HUES6 (cell line): ENCODE data around the gene SH2D1A.

ENCODE experiments used
- H3K27ac ChIP-seq: 2 replicates; pipeline ENCODE4 v1.7.0; 2013; ENCODE audit warnings: low read depth, mild to moderate bottlenecking, low read length, inconsistent platforms
- H3K27me3 ChIP-seq: 2 replicates; pipeline ENCODE4 v1.6.1; 2013; ENCODE audit warnings: low read length; ENCODE audit not compliant: control insufficient read depth, insufficient read depth
- H3K36me3 ChIP-seq: 2 replicates; pipeline ENCODE4 v1.6.1; 2013; ENCODE audit warnings: low read length; ENCODE audit not compliant: control insufficient read depth, insufficient read depth
- H3K4me1 ChIP-seq: 2 replicates; pipeline ENCODE4 v1.6.1; 2013; ENCODE audit warnings: low read length; ENCODE audit not compliant: control insufficient read depth, insufficient read depth
- H3K4me3 ChIP-seq: 2 replicates; pipeline ENCODE4 v1.5.1; 2013; ENCODE audit warnings: low read depth, low read length
- H3K9ac ChIP-seq: one replicate; pipeline ENCODE4 v1.6.1; 2013; ENCODE audit warnings: mild to moderate bottlenecking, low read length
- H3K9me3 ChIP-seq: 2 replicates; pipeline ENCODE4 v1.6.1; 2013; ENCODE audit warnings: low read depth, low read length; ENCODE audit not compliant: control insufficient read depth, insufficient read depth

SH2D1A gene

GRCh38 chrX:124421898-124422655 lies 75.7 kb downstream of the SH2D1A start:
- H3K9me3 ChIP-seq = peaks cover 8% of the 10 kb centered on the region; the same call in 1 of the 2 replicates
- H3K4me1 ChIP-seq = peaks cover 26% of the 10 kb centered on the region
- H3K36me3 ChIP-seq = no peaks in the 10 kb centered on the region
- H3K4me3 ChIP-seq = peak overlapping the region; percentile 7; the same call in 1 of the 2 replicates
- H3K27me3 ChIP-seq = no peaks in the 10 kb centered on the region; the same call in 1 of the 2 replicates
- H3K9ac ChIP-seq = no peak overlapping the region
- no peak overlapping the region for H3K27ac ChIP-seq
